OCI-LY7 (cell line): ENCODE results near the gene C14orf93. TPM values are rescaled to one million over a fixed set of nuclear protein-coding genes. Genes with fewer than 3 reads are reported as not detected.

Experiments used
- Bru-seq: library from RNA; stranded (reverse); fragments of 400-500 nt; gene quantifications from one replicate; lab custom pipeline; 2021; lab: Mats Ljungman, UMichigan
- BruChase-seq, 2 experiments: library from RNA; stranded (reverse); fragments of 400-500 nt; gene quantifications; one replicate each; lab custom pipeline; 2021; lab: Mats Ljungman, UMichigan
- BruUV-seq: library from RNA; stranded (reverse); fragments of 400-500 nt; replicated peaks from 2 replicates; lab custom pipeline; 2021; lab: Mats Ljungman, UMichigan
- CTCF ChIA-PET: fragments of 300-600 bp; sonication (Branson Sonifier 250); formaldehyde crosslinking; loops from one replicate; lab custom pipeline; 2022; ENCODE audit warnings: antibody characterized with exemption; ENCODE audit not compliant: unreplicated experiment; lab: Charles Lee
- POLR2A ChIA-PET: fragments of 300-600 bp; sonication (Branson Sonifier 250); formaldehyde crosslinking; loops from one replicate; lab custom pipeline; 2022; ENCODE audit warnings: antibody characterized with exemption; lab: Charles Lee
- DNase-seq: peaks from one replicate; pipeline ENCODE4 v3.0.0-alpha.2; 2015; ENCODE audit warnings: low spot score
- H2AFZ ChIP-seq: fragments of 200-600 bp; sonication (generic), shearing (Covaris generic); 2 replicates; pipeline ENCODE4 v1.6.1; 2014; ENCODE audit warnings: mild to moderate bottlenecking, antibody characterized with exemption, low read length, moderate library complexity
- H3K27ac ChIP-seq: fragments of 200-600 bp; sonication (generic); 2 replicates; pipeline ENCODE4 v1.5.1; 2014; ENCODE audit warnings: mixed run types, low read depth, mild to moderate bottlenecking, moderate library complexity, low read length, inconsistent platforms; ENCODE audit not compliant: poor library complexity, severe bottlenecking
- H3K36me3 ChIP-seq: fragments of 200-600 bp; sonication (generic); 2 replicates; pipeline ENCODE4 v1.6.1; 2014; ENCODE audit warnings: mild to moderate bottlenecking, antibody characterized with exemption, low read length, moderate library complexity, mixed read lengths; ENCODE audit not compliant: insufficient read depth
- H3K4me1 ChIP-seq: fragments of 200-600 bp; sonication (generic); 2 replicates; pipeline ENCODE4 v1.5.1; 2014; ENCODE audit warnings: mild to moderate bottlenecking, low read length; ENCODE audit not compliant: insufficient read depth, poor library complexity, severe bottlenecking
- H3K4me2 ChIP-seq: fragments of 200-600 bp; sonication (generic); 2 replicates; pipeline ENCODE4 v1.6.1; 2014; ENCODE audit warnings: mild to moderate bottlenecking, low read length
- H3K4me3 ChIP-seq: fragments of 200-600 bp; sonication (generic); 2 replicates; pipeline ENCODE4 v1.5.1; 2014; ENCODE audit warnings: mild to moderate bottlenecking, low read depth, low read length; ENCODE audit not compliant: poor library complexity, severe bottlenecking
- H3K79me2 ChIP-seq: fragments of 200-600 bp; sonication (generic); 2 replicates; pipeline ENCODE4 v1.6.1; 2016; ENCODE audit warnings: low read depth, mild to moderate bottlenecking, low read length, moderate library complexity, mixed read lengths; ENCODE audit not compliant: insufficient read depth
- H3K9me2 ChIP-seq: fragments of 200-600 bp; sonication (generic); 2 replicates; pipeline ENCODE4 v1.6.1; 2016; ENCODE audit warnings: mild to moderate bottlenecking, low read length, mixed read lengths; ENCODE audit not compliant: insufficient read depth
- H3K9me3 ChIP-seq: fragments of 200-600 bp; sonication (generic); 2 replicates; pipeline ENCODE4 v1.6.1; 2014; ENCODE audit warnings: mild to moderate bottlenecking, mixed run types, low read length, mixed read lengths
- H4K20me1 ChIP-seq: fragments of 200-600 bp; sonication (generic); 2 replicates; pipeline ENCODE4 v1.6.1; 2014; ENCODE audit warnings: mild to moderate bottlenecking, antibody characterized with exemption, low read length, moderate library complexity, mixed read lengths; ENCODE audit not compliant: insufficient read depth
- CTCF ChIP-seq: fragments of 200-600 bp; sonication (generic); conservative IDR thresholded peaks from 2 replicates; pipeline ENCODE4 v1.5.1; 2014; ENCODE audit warnings: mild to moderate bottlenecking, antibody characterized with exemption, low read length, moderate library complexity, mixed read lengths
- EZH2phosphoT487 ChIP-seq: fragments of 200-600 bp; sonication (generic); IDR thresholded peaks from 2 replicates; pipeline ENCODE4 v1.6.1; 2018; ENCODE audit warnings: low read depth, borderline replicate concordance, mild to moderate bottlenecking, mixed run types, antibody characterized with exemption, low read length, moderate library complexity, mixed read lengths
- intact Hi-C: fragments of 100-400 bp; cut with micrococcal nuclease; formaldehyde crosslinking; loops from one replicate; pipeline ENCODE4 v1.10.0; 2022; ENCODE audit not compliant: unreplicated experiment
- long read RNA-seq: library from polyadenylated mRNA; stranded (forward); transcript quantifications from one replicate; pipeline ENCODE4 v2.0.0, GENCODE V29; 2022
- total RNA-seq, 2 experiments: library from RNA; depleted of rRNA in 1 of 2; stranded (reverse); fragments of >200 nt in 1 of 2; shearing (Covaris generic) in 1 of 2; gene quantifications; 2 replicates each; pipeline ENCODE4 v1.2.3, GENCODE V29; 2014 to 2022

C14orf93 gene
- 13.8 and 17.9 TPM in 2 replicates for total RNA-seq (2014; rRNA removed; shearing (Covaris generic))
- 15.2 and 17.4 TPM in 2 replicates for total RNA-seq (2022)
- Bru-seq, nascent RNA, result percentile 64 among the genes with signal in this experiment
- percentile 62 among the genes with signal in this experiment for BruChase-seq, experiment 1, labeled RNA remaining after a 6-hour chase
- percentile 62 among the genes with signal in this experiment for BruChase-seq, experiment 2, labeled RNA remaining after a 2-hour chase
- long read RNA-seq, transcript C14orf93-201 (7 exons, 3,354 nt), result major isoform, 9 of 19 reads
- long read RNA-seq, partial matches to known transcripts, result 2 of 19 reads
- long read RNA-seq, other reads (novel, unspliced or antisense), result 5 of 19 reads

GRCh38 chr14:23009939-23010726 is at the start of gene C14orf93:
Gene C14orf93 (minus strand): TSS chr14:23010143. CDS start chr14:22999023, 11,120 bp downstream.
- Histone ChIP-seq H3K4me2 (peak within 1 kb of the TSS; percentile 100), H3K9me3 (no peaks in the 10 kb centered on the region), H3K79me2 (peaks cover 32% of the 10 kb centered on the region; the same call in 1 of the 2 replicates), H3K4me1 (peaks cover 44% of the 10 kb centered on the region), H3K36me3 (no peaks in the 10 kb centered on the region), H3K27ac (peak within 1 kb of the TSS; percentile 82), H3K4me3 (peak within 1 kb of the TSS; percentile 68), H2AFZ (peak within 1 kb of the TSS; percentile 99), H3K9me2 (no peaks in the 10 kb centered on the region), H4K20me1 (no peaks in the 10 kb centered on the region)
- BruUV-seq, result no TSS peak
- intact Hi-C loops, result loop anchor here (1.0 to 5.0 kb wide), 4 partner anchors 24 to 453 kb away; partner anchors contain the start of genes LRP10, PPP1R3E and PSMB5
- peak; percentile 86 for DNase-seq
- TF ChIP-seq EZH2phosphoT487 (no peak), CTCF (no peak)
- ChIA-PET CTCF (no interaction called here), POLR2A (interaction anchor here (0.5 to 2.0 kb wide), 5 partner anchors 9 to 283 kb away, joined by 3 to 11 read pairs (median 3); no protein-coding TSS in a partner anchor)

- ChIA-PET CTCF (interaction anchor here (0.7 to 2.3 kb wide), 12 partner anchors 10 to 1964 kb away, joined by 3 to 18 read pairs (median 4); no protein-coding TSS in a partner anchor), POLR2A (interaction anchor here (0.6 to 1.4 kb wide), 6 partner anchors 13 to 487 kb away, joined by 3 to 6 read pairs (median 3); no protein-coding TSS in a partner anchor)
- Histone ChIP-seq H4K20me1 (no peaks in the 10 kb centered on the region), H3K9me2 (no peaks in the 10 kb centered on the region), H3K36me3 (peaks cover 53% of the 10 kb centered on the region), H3K4me2 (no peak overlapping the region), H3K79me2 (no peaks in the 10 kb centered on the region), H3K9me3 (no peaks in the 10 kb centered on the region), H3K4me1 (peaks cover 27% of the 10 kb centered on the region), H2AFZ (no peak overlapping the region), H3K27ac (peak overlapping the region; percentile 26), H3K4me3 (no peak overlapping the region)
- DNase-seq, result no peak
- TF ChIP-seq EZH2phosphoT487 (no peak), CTCF (no peak)
- BruUV-seq, result TSS peak; percentile 98
- intact Hi-C loops, result loop anchor here (1.0 to 10.0 kb wide), 3 partner anchors 73 to 484 kb away; no protein-coding TSS in a partner anchor
These were observed 48.9 kb upstream of the C14orf93 start for GRCh38 chr14:23058654-23059504.
